GM18907 (cell line): ENCODE measurements around the gene KIF26B.

Experiments used
- ATAC-seq: cut with Tn5 transposase; IDR thresholded peaks from one replicate; pipeline ENCODE4 v1.9.1; 2021; ENCODE audit warnings: mild to moderate bottlenecking, moderate library complexity; ENCODE audit not compliant: unreplicated experiment

The KIF26B gene

DNA sequence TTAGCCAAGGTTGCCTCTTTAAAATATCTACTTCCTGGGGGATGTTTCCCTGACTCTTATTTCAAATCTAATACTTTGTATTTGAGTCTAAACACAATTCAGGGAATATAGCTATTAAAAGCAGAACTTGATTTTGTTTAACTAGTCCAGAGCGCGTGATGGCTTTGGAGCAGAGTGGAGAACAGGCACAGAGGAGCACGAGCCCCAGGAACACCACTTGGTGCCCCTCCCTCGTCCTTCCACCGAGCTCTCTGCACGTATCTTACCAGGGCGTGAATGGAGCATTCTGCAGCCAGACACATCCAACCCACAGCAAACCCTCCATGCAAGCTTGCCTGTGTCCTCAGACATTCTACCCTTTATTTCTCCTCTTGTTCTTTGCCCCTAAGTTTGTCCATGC lies 14.1 kb downstream of the KIF26B start:
- ATAC-seq = no peak

DNA sequence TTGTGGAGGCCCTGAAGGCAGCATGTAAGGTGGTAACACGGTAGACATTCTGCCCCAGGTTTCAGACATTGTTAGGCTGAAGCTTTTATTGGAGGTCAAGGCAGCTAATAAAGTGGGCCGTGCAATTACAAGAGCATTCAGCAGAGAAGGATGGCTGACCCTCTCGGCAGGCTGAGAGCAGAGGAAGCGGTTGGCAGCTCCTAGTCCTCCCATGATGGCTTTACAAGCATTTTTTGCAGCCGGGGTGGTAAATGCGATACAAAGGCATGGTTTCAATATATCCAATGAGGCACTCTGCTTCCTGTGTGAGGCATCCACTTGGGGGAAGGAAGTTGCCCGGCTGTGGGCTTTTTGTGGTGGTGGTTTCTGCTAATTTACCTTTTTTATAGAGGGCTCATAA lies 14.6 kb downstream of the KIF26B start:
- ATAC-seq = no peak

DNA sequence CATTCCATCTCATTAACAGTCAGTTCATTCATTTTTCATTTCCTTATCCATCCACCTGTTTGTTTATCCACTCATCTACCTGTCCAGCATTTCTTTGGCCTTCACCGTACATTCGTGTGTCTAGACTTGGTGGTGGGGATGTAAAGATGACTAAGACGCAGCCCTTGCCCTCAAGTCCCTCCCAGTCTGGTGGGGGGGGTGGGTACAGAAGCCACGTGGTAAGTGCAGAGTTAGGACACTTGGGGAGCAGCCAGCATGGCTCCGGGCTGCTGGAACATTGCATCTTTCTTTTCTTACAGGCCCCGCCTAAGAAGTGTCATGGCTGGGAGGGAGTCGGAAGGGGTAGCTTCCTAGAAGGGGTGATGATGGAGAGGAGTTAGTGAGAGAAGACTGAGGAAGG lies 17.2 kb downstream of the KIF26B start:
- no peak for ATAC-seq

DNA sequence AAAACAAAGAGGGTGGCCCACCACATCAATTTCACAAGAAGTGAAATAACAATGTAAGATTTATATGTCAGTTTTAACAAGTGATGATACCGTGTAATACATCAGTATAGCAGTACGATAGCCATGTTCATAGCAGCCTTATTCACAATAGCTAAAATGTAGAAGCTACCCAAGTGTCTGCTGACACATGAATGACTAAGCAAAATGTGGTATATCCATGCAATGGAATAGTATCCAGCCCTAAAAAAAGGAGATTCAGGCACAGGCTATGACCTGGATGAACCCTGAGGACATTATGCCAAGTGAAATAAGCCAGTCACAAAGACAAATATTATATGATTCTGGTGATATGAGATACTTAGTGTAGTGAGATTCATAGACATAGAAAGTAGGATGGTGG lies 18.0 kb downstream of the KIF26B start:
- ATAC-seq = no peak

DNA sequence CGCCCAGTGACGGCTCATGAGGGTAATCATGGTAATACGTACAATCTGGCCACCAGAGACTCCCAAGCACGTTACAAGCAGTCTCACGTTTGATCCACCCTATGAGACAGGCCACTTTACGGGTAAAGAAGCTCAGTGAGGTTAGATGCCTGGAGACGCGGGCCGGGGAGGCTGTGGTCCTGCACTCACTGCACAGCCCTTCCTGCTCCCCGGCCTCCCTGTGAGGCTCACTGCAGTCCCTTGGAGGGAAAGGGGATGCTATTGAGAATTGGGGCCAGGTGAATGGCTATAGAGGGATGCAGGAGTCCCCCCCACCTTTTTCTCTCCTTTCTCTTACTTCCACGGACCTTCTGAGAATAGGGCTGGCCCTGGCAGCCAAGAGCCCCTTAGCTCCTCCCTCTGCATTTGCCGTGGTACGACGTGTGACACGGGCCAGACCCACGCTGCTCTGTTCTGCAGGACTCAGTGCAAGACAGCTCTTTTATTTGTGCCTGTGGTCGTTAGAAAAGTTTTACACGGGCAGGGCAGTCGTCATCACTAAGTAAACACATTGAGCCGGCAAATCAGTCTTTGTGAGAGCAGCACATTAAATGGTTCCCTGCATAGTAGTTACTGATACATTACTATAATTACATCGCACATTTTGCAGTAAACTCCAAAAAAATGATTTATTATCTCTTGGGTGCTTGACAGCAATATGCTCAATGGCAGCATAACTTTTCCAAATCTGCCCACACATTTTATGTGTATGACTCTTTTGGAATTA lies 18.8 kb downstream of the KIF26B start:
- ATAC-seq = no peak

DNA sequence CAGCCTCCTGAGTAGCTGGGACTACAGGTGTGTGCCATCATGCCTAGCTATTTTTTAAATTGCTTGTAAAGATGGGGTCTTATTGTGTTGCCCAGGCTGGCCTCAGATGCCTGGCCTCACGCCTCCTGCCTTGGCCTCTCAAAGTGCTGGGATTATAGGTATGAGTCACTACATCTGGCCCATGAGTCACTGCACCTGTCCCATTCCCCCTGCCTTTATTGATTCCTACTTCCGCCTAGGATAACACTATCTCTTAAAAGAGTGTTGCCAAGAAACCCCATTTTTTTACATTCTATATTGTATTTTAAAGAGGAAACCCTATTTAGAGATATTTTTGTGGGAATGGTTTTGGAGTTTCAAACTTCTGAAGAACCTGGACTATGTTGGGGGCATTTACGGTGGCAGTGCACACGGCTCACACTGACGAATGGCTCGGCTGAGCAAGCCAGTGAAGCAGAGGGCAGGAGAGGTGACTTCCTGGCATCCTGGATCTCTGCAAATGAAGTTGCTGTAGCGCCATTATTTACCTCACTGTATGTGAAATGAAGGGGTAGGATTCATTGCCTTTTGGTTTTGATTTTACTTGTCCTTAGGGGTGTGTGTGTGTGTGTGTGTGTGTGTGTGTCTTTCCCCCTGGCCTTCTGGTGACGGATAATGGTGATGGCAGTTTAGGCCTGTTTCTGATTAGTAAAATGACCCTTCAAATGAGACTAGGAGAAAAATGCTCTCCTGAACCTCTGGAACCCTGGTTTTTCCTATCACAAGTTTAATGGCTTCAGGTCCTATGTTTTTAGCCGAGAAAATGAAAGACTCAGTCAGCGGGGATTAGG lies 22.5 kb downstream of the KIF26B start:
- ATAC-seq = no peak

DNA sequence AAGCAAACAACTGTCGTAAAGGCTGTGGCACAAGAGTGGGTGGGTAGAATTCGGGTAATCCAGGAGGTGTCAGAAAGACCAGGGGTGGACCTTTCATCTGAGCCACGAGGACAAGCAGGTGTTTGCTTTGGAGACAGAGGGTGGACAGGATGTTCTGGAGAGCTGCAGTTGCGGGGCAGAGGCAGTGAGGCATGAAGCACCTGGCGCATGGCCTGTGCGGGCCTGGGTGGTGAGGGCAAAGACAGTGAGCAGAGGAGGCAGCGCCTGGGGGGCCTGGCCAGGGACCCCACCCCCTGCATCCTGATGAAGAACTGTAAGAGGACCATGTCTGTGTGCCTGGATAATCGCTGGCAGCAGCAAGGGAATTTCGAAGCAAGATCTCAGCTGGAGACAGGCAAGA lies 24.9 kb downstream of the KIF26B start:
- ATAC-seq = no peak

DNA sequence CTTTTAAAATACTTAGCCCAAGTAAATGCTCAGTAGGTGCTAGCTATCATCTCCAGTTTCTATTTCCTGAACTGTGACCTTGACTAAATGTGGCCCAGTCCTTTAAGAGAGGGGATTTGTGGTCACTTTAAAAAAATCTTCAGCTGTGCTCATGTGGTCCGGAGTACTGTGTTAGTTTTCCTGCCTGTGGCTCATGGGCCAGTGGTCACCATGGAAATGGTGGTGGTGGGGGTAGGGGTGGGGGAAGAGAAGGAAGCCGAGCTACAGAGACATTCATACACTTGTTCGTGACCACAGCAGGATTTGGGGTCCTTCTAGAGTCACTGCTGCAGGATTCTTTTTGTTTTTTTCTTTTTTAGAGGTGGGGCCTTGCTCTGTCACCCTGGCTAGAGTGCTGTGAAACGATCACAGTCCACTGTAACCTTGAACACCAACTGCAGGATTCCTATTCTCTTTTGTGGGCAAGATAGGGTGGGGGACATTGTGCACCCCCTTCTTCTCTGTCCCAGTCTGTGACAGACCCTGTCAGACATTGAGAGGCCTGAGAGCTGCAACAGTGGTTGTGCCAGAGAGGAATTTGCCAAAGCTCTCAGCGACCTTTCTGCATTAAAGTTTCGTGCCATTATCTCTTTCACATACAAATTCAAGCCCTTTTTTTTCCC lies 25.8 kb downstream of the KIF26B start:
- no peak for ATAC-seq

DNA sequence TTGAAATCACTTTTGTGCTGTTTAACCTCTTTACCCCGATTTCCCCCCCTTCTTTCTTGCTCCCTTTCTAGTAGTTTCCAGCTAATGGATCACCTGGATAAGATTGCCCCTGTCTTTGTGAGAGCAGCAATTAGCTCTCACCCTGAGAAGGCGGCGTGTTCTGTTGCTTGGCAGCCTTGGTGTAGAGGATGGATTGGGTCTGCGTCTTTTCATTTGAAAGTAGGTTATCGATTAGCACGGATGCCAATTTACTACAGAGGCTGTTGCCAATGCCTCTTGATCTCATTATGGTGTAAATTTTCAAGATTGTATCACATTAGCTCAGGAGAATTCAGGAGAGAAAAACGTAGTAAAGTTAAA lies 26.4 kb downstream of the KIF26B start:
- ATAC-seq = no peak

DNA sequence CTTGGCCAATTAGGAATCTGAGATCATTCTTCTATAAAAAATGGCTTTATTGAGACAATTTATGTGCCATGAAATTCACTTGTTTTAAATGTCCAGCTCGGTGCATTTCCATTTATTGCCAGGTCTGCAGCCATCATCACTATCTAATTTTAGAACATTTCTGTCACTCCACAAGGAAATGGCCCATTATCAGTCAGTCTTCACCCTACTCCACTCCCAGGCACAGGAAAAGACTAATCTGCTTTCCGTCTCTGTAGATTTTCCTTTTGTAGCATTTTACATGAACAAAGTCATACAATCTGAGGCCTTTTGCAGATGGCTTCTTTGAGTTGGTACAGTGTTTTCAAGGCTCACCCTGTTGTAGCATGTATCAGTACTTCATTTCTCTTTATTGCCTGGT lies 27.2 kb downstream of the KIF26B start:
- ATAC-seq = no peak

DNA sequence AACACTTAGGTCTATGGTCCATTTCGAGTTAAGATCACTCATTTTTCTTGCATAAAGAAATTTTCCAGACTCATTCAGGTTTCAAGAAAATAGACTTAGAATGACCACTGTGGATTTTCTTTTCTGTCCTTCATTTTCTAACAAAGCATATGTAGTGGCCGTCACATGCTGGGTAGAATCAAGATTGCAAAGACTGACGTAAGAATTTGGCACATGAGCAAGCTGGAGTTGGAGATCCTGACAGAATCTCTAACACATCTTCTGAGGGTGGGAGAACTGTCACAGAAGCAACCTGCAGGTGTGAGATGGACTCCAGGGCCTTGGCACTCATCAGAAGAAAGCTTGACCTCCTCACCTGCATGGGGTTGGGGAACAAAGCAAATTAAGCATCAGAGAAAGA lies 28.6 kb downstream of the KIF26B start:
- no peak for ATAC-seq

DNA sequence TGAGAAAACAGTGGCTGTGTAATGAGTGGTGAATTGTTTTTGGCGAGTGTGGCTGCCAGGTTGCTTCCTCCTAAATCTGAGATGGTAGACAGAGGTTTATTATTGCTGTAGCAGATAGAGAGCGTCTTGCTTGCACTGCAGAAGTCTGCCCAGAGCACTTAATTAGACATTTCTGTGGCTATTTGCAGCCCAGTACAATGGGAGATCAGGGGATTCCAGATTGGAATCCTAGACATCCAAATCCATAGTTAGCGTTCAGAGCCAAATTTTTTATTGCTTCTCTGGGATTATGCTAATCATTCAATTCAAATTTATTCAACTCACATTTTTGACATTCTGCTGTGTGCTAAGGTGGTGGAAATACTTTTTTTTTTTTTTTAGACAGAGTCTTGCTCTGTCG lies 30.0 kb downstream of the KIF26B start:
- no peak for ATAC-seq

DNA sequence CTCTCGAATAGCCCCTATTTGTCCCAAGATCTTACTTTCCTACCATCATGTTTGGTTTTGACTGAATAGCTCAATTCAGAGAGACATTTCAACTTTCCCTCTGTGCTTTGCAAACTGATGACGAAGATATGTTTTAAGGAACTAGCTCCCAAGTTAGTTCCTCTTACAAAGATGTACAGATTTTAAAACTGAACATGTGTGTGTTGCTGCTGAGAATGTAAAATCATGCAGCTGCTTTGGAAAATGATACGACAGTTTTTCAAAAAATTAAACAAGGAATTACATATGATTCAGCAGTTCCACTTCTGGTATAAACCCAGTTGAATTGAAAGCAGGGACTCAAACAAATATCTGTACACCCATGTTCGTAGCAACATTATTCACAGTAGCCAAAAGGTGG lies 33.6 kb downstream of the KIF26B start:
- ATAC-seq = no peak

DNA sequence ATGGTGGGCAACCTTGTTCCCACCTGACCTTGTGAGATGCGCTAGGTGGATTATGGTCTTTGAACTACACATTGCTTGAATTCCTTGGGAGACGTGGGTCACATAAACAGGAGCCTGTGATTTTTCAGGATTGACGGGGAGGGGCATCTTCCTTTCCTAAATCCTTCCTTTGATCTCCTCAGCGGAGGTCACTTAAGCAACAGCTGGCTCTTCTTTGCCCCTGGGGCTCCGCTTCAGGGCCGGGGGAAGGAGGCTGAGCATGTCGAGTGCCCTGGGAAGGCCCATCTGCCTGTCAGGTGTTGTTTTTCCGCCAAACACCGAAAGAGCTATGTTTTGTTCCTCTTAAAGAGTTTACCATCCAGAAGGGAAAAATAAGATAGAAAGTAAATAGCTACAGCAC lies 40.6 kb downstream of the KIF26B start:
- ATAC-seq = no peak

DNA sequence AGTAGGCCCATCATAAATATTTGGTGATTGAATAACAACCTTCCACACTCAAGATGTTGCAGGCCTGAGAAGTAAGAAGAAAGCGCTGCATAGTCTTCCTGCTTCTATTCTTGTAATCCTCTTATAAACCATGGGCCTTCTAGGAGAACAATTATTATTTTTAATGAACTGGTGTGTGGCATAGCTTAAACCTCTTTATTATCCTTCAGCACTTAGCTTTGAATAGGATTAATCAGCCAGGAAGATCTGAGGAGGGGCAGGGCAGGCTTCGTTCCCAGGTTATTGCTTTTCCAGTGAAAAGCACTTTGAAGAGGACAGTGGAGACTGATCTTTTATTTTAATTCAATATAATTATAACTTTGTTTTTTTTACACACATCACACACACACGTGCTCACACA lies 42.3 kb downstream of the KIF26B start:
- no peak for ATAC-seq

DNA sequence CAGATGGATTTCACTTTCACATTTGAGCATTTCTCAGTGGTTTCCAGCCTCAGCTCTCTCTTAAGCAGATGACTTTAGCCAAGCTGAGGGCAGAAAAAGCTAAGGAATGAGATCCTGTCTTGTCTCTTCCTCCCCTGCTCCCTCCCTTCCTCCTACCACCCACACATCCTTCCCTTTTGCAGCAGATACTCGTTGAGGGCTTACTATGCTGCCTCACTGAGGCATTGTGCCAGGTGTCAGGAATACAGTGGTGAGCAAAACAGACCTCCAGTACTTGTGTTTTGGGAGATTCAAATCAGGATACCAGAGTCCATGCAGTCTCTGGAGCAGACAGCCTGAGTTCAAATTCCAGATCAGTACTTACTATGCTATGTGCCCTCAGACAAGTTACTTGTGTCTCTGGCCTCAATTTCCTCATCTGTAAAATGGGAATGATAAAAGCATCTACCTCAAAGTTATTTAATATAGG lies 43.2 kb downstream of the KIF26B start:
- ATAC-seq = no peak

DNA sequence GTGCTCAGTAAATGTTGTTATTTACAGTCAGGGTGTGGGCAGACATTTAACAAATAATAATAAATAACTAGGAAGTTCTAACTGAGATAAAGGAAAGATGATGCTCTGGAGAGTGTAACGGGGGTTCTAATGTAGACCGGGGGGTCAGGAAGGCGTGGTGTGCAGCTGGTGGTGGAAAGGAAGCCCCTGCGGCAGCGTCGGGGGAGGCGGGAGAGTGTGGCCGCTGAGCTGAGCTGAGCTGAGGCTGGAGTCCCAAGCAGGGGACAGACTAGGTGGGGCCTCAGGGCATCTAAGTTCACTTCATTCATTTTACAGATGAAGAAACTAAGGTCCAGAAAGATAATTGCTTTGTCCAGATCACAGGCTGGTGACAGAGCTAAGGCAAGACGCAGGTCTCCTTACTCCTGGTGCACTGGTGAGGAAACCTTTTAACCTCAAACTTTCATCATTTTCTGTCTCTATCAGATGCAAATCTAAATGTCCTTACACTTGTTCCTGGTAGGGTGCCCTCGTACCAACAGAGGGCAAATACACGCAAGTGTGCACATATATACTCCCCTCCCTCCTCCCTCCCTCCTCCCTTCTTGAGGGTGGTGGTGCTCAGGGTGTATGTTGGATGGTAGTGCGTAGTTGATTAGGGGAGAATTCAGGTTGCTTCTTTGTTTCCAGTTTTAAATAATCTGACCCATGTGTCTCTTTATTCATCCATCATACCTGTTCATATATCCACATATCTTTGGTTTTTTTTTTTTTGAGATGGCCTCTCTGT lies 44.1 kb downstream of the KIF26B start:
- no peak for ATAC-seq

DNA sequence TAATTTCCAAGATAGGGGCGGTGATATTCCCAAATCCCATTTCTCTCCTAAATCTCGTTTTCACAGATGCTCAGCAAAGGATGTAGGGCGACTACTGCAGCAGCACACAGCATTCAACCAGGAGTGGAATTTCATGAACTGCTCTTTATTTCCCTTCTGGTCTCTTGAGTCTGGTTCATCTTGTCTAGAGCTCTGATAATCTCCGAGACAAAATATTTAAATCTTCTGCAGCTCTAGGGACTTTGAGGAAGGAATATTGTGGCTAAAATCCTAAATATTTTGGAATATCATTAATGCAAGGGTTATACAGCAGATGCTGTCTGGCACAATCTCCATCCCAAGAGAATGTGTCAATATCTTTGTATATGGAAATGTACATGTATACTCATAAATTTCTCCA lies 45.4 kb downstream of the KIF26B start:
- no peak for ATAC-seq

DNA sequence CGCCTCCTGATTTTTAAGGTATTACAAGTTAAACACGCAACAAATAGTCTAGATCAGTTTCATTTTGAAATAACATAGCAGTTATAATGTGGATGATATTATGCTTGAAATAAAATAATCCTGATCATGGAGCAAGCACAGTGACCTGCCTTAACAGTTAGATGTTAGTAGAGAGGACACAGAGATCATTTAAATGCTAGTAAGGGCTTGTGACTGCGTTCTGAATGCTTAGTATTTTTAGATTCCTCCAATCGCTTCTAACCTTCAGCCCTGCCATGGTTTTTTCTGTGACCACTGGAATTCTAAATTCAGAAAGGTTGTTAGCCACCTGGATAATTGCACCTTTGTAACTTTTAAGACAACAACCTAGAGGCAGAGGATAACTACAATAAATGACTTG lies 46.4 kb downstream of the KIF26B start:
- ATAC-seq = no peak

DNA sequence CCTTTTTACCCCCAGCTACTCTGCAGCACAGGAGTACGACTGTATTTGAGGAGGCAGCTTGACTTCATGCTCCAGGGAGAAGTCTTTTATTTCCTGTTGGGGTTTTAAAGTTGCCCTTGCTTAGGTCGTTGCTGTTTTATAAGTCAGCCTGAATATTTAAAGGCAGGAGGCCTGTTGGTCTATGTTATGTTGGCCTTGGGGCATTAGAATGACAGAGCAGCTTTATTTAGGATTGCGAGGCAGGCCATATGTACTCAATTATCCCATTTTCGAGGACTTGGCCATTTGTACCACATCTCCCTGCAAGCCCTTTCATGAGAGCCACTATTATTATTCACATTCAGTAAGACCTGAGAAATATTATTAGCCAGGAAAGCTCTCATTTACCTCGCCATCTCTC lies 47.0 kb downstream of the KIF26B start:
- ATAC-seq = no peak

DNA sequence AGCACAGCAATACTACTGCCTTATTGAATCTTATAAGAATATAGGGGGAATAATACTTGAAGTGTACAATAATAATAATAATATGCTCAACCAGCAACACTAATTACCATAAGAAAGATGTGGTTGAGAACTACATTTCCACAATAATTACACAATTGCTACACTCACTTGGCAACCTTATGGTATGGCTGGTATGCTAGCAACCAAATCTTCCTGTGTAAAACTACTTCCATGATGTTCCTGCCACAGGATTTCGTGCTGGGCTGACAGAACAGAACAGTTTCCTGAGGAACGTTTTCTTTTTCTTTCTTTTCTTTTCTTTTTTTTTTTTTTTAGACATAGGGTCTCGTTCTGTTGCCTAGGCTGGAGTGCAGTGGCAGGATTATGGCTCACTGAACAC lies 50.6 kb downstream of the KIF26B start:
- no peak for ATAC-seq
